IPS-15b (cell line): ENCODE results near the gene DMPK.
A peak's percentile ranks its signal among the peaks of the same experiment; 100 is the strongest.

Experiments
- H3K27me3 ChIP-seq: one replicate; pipeline ENCODE4 v1.6.1; 2013; ENCODE audit warnings: low read length; ENCODE audit not compliant: control insufficient read depth, insufficient read depth
- H3K36me3 ChIP-seq: one replicate; pipeline ENCODE4 v1.6.1; 2013; ENCODE audit warnings: low read length; ENCODE audit not compliant: control insufficient read depth, insufficient read depth
- H3K4me1 ChIP-seq: one replicate; pipeline ENCODE4 v1.6.1; 2013; ENCODE audit warnings: mild to moderate bottlenecking, low read length; ENCODE audit not compliant: control insufficient read depth, insufficient read depth
- H3K4me3 ChIP-seq: one replicate; pipeline ENCODE4 v1.5.1; 2013; ENCODE audit warnings: low read depth, low read length
- H3K9ac ChIP-seq: one replicate; pipeline ENCODE4 v1.6.1; 2013; ENCODE audit warnings: low read depth, mild to moderate bottlenecking, low read length
- H3K9me3 ChIP-seq: one replicate; pipeline ENCODE4 v1.6.1; 2013; ENCODE audit warnings: mild to moderate bottlenecking, low read length; ENCODE audit not compliant: control insufficient read depth, insufficient read depth

The DMPK gene

DNA sequence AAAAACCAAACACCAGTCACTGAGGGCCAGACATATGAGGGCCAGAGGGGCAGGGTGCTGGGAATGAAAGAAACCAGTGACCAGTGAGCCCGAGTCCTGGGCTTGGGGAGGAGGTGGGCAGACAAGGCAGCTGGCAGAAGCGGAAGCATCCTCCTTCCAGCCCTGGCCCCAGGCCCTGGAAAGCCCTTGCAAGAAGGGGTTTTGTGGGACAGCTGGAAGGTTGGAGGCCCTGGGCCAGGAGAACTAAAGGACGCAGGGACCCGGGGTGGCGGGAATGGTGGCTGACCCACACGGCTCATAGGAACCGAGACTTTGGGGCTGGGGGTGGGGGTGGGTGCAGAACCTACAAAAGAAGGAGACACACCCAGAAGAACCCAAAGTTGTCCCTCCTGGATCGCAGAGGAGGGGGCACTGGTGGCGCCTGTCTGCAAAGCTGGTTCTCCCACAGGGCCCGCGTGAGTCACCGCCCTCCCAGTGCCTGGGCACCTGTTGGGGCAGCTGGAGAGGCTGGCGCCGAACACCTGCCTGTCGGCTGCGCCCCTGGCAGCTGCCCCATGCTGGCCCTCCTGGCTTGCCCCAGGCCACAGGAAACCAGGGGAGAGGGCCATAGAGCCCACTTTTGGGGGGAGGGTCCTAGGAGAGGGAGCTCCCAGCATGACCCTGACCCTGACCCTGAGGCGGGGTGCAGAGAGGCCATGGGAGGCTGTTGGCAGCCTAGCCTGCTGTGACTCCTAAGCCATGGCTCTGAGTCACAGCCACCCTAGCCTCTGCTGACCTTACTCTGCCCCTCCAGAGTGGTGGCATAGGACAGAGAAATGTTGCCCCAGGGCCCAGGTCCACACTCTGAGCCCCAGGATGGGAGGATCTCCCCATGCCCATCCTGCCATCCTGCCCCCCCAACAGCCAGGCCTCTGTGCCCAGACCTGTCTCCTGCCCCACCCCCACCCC is 802 bp downstream of the DMPK start:
- peaks cover 26% of the 10 kb centered on the region for H3K36me3 ChIP-seq
- no peaks in the 10 kb centered on the region for H3K9me3 ChIP-seq
- H3K9ac ChIP-seq = no peak overlapping the region
- peaks cover 9% of the 10 kb centered on the region for H3K27me3 ChIP-seq
- H3K4me3 ChIP-seq = no peak overlapping the region
- peaks cover 8% of the 10 kb centered on the region for H3K4me1 ChIP-seq

DNA sequence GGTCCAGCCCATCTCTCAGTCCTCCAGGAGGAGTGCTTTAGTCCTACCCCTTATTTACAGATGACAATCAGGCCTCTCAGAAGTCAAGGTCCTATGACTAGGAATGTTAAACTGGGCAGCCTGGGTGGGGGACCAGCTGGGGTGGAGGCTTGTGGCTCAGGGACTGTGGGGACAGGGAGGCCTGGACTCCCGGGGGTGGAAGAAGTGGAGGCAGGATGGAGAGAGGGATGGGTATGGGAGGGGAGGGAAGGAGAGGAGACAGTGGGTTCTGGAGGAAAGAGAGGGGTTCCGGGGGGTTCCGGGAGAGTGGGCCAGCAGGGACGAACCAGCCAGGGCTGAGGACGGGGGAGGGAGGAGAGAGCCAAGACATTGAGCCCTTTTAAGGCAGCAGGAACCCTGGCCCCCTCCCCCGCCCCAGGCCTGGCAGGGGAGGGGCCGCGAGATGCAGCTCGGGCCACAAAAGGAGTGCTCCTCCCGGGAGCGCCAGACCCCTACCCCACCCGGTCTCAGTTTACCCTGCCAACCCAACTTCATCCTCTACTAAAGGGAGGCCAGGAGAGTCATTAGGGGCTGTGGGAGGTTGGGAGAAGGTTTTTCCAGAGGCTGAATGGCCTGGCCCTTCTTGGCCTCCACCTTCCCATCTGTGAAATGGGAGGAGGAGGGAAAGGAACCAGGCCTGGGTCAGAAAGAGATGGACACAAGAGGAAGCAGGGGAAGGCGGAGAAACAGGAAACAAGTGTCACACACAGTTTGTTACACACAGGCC is 1.7 kb downstream of the DMPK start:
- no peak overlapping the region for H3K4me3 ChIP-seq
- H3K27me3 ChIP-seq = peaks cover 9% of the 10 kb centered on the region
- peaks cover 8% of the 10 kb centered on the region for H3K4me1 ChIP-seq
- H3K9me3 ChIP-seq = no peaks in the 10 kb centered on the region
- no peak overlapping the region for H3K9ac ChIP-seq
- peaks cover 18% of the 10 kb centered on the region for H3K36me3 ChIP-seq

DNA sequence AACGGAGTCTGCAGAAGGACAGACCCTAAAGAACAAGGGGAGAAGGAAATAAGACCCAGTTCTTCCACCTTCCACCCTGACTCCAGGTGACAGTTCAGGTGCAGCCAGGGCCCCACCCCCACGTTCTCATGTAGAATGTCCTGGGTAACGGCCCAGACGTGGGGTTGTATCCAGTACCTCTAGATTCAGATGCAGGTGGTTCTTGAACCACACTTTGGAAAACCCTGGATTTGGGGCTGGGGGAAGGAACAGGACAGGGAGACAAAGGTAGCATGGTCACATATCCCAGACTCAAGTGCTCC is 2.2 kb downstream of the DMPK start:
- Histone ChIP-seq H3K36me3 (peaks cover 14% of the 10 kb centered on the region), H3K9ac (no peak overlapping the region), H3K4me1 (peaks cover 8% of the 10 kb centered on the region), H3K9me3 (no peaks in the 10 kb centered on the region), H3K27me3 (peaks cover 9% of the 10 kb centered on the region), H3K4me3 (peak overlapping the region; percentile 71)

DNA sequence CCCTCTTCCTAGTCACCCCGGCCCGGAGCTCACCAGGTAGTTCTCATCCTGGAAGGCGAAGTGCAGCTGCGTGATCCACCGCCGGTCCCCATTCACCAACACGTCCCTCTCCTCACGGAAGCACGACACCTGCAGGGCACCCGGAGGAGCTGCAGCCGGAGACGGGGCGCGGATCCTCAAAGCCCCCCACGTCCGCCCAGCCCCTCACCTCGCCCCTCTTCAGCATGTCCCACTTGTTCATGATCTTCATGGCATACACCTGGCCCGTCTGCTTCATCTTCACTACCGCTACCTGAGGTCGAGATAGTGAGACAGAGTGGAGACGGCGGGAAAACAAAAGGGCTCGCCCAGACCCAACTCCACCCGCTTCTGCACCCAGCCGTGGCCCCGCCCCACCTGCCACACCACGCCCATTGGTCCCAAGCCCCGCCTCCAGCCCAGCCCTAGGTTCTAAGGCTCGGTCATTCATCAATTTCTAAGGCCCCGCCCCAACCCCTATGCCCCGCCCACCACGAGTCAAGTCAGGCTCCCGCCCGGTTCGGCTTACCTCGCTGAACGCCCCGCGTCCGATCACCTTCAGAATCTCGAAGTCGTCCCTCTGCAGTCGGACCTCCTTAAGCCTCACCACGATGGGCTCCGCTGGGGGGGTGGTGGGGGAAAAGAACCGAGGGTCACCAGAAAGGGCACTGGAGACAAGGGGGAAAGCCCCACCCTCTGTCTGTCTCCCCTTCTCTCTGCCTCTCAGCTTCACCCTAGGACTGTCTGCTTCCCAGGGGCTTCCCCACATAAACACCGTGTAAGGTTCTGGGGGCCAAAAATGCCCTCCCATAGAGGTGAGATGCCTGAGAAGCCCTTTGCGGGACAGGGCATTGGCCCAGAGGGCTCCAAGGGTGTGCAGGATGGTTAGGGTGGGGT is 2.8 kb downstream of the DMPK start:
- no peaks in the 10 kb centered on the region for H3K9me3 ChIP-seq
- peaks cover 9% of the 10 kb centered on the region for H3K27me3 ChIP-seq
- peaks cover 14% of the 10 kb centered on the region for H3K36me3 ChIP-seq
- peak overlapping the region; percentile 65 for H3K9ac ChIP-seq
- peak overlapping the region; percentile 71 for H3K4me3 ChIP-seq
- peaks cover 8% of the 10 kb centered on the region for H3K4me1 ChIP-seq

DNA sequence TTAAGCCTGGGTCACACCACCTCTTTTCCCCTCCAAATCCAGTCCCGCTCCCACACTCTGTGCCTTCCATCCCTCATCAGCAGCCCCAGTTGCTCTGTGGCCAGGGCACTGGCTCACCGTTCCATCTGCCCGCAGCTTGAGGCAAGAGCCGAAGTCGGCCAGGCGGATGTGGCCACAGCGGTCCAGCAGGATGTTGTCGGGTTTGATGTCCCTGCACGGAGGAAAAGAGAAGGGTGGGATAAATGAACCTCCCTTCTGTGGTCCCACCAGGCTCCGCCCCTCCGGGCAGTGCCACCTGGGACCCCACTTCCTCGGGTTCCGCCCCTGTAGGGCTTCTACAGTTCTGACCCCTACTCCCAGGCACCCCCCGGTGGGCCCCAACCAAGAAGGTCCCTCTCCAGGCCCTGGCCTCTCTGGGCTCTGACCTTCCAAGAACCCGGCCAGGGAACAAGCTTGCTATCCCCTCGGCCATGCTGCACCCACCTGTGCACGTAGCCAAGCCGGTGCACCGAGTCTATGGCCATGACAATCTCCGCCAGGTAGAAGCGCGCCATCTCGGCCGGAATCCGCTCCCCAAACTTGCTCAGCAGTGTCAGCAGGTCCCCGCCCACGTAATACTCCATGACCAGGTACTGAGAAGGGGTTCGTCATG is 4.2 kb downstream of the DMPK start:
- H3K4me3 ChIP-seq = no peak overlapping the region
- peaks cover 9% of the 10 kb centered on the region for H3K27me3 ChIP-seq
- H3K9ac ChIP-seq = no peak overlapping the region
- H3K36me3 ChIP-seq = peaks cover 14% of the 10 kb centered on the region
- H3K9me3 ChIP-seq = no peaks in the 10 kb centered on the region
- peaks cover 8% of the 10 kb centered on the region for H3K4me1 ChIP-seq

DNA sequence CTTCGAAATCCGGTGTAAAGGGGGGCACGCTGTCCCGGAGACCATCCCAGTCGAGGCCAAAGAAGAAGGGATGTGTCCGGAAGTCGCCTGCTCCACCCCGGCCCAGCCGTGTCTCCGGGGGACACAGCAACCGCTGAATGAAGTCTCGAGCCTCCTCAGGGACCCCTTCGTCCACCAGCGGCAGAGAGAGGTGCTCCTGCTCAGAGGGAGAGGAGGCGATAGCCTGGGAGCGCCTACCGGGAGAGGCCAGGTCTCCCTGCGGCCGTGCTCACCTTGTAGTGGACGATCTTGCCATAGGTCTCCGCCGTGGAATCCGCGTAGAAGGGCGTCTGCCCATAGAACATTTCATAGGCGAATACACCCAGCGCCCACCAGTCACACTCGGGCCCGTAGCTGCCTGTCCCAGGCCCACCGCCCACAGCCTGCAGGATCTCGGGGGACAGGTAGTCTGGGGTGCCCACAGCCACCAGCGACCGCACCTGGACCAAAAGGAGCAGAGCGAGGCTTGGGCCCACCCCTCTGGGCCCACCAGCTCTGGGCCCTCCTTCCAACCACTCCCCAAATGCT is 4.8 kb downstream of the DMPK start:
- Histone ChIP-seq H3K36me3 (peaks cover 14% of the 10 kb centered on the region), H3K4me1 (peaks cover 8% of the 10 kb centered on the region), H3K9ac (no peak overlapping the region)

DNA sequence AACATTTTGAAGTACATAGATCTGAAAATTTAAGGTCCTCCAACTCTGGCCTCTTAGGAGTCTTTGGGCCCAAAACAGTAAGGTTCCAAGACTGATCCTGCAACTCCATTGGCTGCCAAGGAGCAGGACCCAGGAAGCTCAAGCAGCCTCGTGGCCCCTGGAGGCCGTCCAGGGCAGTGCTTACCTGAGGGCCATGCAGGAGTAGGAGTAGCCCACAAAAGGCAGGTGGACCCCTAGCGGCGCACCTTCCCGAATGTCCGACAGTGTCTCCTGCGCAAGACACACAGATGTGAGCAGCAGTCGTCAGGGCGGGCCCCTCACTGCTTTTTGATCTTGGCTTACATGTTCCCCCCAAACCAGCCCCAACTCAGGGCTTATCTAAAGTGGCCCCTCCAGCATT is 7.5 kb downstream of the DMPK start:
- Histone ChIP-seq H3K4me1 (peaks cover 1% of the 10 kb centered on the region), H3K4me3 (no peak overlapping the region), H3K36me3 (peaks cover 14% of the 10 kb centered on the region), H3K9me3 (no peaks in the 10 kb centered on the region), H3K27me3 (no peaks in the 10 kb centered on the region), H3K9ac (no peak overlapping the region)

More for the DNA sequence above, 4.8 kb downstream of the DMPK start:
- H3K9me3 ChIP-seq = no peaks in the 10 kb centered on the region
- peaks cover 9% of the 10 kb centered on the region for H3K27me3 ChIP-seq
- no peak overlapping the region for H3K4me3 ChIP-seq

DNA sequence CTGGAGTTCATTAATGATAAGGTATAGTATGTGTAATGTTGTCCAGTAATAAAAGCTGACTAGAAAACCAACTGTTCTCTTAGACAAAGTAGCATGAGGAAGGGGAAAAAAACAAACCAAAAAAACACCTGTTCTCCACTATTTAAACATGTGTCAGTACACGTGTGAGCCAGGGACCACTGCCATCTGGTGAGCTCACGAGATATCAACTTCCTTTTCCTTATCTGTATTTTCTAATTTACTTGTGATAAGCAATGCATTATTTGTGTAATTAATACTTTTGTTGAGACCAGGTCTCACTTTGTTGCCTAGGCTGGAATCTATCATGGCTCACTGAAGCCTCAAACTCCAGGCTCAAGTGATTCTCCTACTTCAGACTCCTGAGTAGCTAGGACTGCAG is 8.9 kb downstream of the DMPK start:
- Histone ChIP-seq H3K4me3 (no peak overlapping the region), H3K9ac (no peak overlapping the region), H3K27me3 (no peaks in the 10 kb centered on the region)

DNA sequence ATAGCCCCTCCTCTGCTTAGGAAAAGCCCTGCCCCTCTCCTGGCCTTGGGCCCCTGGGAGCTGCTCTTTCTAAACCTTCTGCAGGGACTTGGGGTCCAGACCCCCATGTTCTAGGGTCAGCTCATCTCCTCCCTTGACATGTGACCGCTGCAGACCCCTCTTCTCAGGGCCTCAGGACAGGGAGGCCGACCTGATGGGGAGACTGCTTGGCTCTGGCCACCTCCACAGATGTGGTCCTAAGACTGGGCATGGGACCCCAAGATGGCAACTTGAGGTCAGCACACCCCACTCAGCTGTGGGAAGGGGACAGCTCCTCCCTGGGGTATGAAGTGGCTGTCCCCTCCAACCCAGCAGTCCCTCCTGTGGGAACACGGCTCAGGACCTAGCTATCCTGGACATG is 9.4 kb downstream of the DMPK start:
- no peaks in the 10 kb centered on the region for H3K4me1 ChIP-seq
- peaks cover 12% of the 10 kb centered on the region for H3K36me3 ChIP-seq
- H3K9ac ChIP-seq = no peak overlapping the region
- no peaks in the 10 kb centered on the region for H3K9me3 ChIP-seq
- no peak overlapping the region for H3K4me3 ChIP-seq
- no peaks in the 10 kb centered on the region for H3K27me3 ChIP-seq

More for the DNA sequence above, 8.9 kb downstream of the DMPK start:
- H3K4me1 ChIP-seq = no peaks in the 10 kb centered on the region
- H3K36me3 ChIP-seq = peaks cover 14% of the 10 kb centered on the region
- H3K9me3 ChIP-seq = no peaks in the 10 kb centered on the region

DNA sequence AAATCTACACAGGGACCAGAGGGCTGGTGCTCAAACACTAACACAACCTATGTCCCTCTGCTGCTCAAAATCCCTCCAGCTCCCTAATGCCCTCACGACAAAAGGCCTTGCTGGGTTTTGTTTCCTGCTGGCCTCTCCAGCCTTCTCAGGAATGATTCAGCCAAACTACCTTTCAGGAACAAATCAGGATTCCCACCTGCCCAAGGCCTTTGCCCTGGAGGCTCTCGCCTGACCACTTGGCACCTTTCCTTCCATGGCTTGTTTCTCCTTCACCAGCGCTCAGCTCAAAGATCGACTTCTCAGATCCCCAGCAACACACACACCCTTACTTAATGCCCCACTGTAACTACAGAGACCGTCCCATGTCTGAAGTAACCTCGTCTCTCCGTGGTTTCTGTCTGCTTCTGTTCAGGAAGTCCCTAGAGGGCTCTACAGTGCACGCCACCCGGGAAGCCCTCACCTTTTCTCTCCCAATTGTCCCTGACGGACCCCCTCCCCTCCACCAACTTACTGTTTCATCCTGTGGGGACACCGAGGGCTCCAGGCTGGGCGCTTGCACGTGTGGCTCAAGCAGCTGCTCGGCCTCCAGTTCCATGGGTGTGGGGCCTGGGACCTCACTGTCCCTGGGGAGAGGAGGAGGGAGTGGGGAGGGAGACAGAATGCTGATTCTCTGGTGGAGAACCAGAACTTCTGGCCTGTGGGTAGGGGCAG is 10.0 kb downstream of the DMPK start:
- H3K4me3 ChIP-seq = no peak overlapping the region
- H3K36me3 ChIP-seq = peaks cover 5% of the 10 kb centered on the region
- no peaks in the 10 kb centered on the region for H3K4me1 ChIP-seq
- H3K9me3 ChIP-seq = no peaks in the 10 kb centered on the region
- H3K9ac ChIP-seq = no peak overlapping the region
- H3K27me3 ChIP-seq = no peaks in the 10 kb centered on the region
